GM13976 (cell line): ENCODE measurements around the gene TLE5.

Experiments used
- DNase-seq: peaks from one replicate; pipeline ENCODE4 v3.0.0; 2012; ENCODE audit warnings: low spot score
- in situ Hi-C: fragments of 300-500 bp; cut with MboI; formaldehyde crosslinking; loops from one replicate; pipeline ENCODE4 v1.12.0; 2022; ENCODE audit warnings: low sequenced_read_pairs, mixed read lengths, inconsistent platforms; ENCODE audit not compliant: unreplicated experiment
- TF ChIP-seq, protein P1 (sequence below): IDR thresholded peaks from 2 replicates; pipeline ENCODE4 v1.5.1; 2012; ENCODE audit warnings: borderline replicate concordance, mild to moderate bottlenecking; ENCODE audit not compliant: insufficient read depth; ENCODE audit errors: extremely low read depth, missing control alignments, control extremely low read depth

Gene TLE5

DNA sequence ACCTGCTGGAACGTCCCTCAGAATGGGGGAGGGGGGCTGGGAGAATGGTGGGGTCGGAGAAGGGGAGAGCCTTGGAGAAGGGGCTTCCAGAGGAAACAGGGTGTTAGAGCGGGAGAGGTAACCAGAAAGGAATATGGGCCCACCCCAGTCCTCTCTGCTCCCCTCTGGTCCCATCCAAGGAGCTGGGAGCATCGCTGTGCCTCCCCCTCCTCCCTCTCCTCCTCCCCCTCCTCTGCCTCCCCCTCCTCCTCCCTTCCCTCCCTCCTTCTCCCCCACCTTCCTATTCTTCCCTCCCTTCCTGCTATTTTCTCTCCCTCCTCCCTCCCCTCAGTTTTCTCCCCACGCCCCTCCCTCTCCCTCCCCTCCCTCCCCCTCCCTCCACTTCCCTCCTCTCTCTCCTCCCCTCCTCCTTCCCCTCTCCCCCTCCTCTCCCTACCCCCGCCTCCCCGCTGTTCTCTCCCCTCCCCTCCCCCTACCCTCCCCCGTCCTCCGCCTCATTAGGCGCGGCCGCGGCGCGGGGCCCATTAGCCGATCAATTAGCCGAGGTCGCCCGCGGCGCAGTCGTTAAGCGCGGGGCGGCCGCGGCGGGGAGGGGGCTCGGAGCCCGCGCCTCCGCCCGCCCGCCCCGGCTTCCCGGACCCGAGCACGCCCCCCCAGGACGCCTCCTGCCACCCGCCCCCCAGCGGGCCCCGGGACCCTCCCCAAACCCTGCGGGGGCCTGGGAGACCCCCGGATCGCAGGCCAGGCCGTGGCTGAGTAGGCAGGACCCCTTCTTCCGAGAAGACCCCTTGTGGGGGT is 15.4 kb downstream of the TLE5 start:
- no peak for DNase-seq
- in situ Hi-C loops, result no loop called here
- TF ChIP-seq, protein P1, sequence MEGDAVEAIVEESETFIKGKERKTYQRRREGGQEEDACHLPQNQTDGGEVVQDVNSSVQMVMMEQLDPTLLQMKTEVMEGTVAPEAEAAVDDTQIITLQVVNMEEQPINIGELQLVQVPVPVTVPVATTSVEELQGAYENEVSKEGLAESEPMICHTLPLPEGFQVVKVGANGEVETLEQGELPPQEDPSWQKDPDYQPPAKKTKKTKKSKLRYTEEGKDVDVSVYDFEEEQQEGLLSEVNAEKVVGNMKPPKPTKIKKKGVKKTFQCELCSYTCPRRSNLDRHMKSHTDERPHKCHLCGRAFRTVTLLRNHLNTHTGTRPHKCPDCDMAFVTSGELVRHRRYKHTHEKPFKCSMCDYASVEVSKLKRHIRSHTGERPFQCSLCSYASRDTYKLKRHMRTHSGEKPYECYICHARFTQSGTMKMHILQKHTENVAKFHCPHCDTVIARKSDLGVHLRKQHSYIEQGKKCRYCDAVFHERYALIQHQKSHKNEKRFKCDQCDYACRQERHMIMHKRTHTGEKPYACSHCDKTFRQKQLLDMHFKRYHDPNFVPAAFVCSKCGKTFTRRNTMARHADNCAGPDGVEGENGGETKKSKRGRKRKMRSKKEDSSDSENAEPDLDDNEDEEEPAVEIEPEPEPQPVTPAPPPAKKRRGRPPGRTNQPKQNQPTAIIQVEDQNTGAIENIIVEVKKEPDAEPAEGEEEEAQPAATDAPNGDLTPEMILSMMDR, result no peak

DNA sequence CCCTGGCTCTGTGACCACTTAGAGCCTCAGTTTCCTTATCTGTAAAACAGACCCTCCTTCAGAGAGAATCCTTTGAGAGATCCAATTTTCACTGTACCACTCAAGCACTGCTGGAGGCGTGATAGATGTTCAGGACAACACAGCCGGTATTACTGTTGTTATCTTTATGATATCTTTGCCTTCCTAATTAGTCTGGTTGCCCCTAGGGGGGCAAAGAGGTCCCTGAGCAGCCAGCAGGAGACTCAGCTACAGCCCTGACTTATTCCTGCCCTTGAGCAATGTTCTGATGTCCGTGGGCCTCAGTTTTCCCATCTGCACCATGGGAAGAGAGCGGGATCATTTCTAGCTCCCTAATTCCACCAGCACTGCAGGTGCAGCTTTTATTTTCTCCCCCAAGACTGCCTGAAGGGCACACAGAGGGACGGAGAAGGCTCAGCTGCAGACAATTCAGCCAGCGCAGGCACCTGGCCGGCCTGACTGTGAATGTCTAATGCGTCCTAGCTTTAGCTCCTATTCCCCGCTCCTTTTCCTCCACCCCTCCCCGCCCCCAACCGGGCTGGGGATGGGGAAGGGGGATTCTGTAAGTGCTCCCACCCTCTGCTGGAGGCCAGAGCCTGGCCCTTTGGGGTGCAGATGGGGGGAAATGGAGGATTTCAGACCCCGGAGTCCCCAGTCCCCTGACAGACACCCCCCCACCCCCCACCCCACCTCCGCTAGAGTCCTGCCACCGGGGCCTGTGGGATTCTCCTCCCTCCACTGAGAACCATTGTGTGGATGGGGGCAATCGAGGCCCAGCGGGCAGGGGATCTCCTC is 16.2 kb downstream of the TLE5 start:
- in situ Hi-C loops, result no loop called here
- no peak for DNase-seq
- TF ChIP-seq, protein P1, result no peak

DNA sequence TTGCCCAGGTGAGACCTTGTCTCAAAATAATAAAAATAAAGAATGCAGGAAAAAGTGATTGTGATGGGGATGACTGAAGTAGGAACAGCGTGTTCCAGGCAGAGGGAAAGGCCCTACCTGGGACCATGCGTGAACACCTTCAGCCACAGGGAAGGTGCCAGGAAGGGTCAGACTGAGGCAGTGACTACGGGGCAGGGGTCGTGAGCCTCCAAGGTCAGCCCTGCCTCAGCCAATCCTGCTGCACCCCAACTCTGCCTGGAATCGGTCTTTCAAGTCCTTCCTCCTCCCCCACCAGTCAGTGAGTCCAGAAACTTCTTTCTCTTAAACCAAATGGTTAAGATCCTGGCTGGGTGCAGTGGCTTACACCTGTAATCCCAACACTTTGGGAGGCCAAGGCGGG is 17.1 kb downstream of the TLE5 start:
- in situ Hi-C loops, result no loop called here
- no peak for DNase-seq
- TF ChIP-seq, protein P1, result no peak

DNA sequence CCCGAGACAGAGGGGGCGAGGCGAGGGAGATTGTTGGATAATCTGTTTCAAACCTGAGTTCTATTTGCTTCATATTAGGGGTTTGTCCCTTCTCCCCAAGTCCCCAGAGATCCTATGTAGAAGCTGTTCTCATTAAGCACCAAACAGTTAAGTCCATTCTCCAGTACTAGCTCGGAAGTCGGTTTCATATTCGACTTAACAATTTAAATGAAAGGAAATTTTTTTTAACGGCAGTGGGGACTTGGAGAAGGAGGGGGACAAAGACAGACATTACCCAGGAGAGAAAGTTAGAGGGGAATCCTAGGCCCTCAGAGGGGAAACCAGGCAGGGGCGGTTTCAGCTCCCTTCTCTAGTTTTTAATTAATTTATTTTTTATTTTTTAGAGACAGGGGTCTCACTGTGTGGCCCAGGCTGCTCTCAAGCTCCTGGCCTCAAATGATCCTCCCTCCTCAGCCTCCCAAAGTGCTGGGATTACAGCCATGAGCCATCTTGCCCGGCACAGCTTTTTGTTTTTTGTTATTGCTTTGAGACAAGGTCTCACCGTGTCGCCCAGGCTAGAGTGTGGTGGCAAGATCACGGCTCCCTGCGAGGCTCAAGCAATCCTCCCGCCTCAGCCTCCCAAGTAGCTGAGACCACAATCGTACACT is 19.6 kb downstream of the TLE5 start:
- TF ChIP-seq, protein P1, result no peak
- no peak for DNase-seq
- in situ Hi-C loops, result no loop called here

DNA sequence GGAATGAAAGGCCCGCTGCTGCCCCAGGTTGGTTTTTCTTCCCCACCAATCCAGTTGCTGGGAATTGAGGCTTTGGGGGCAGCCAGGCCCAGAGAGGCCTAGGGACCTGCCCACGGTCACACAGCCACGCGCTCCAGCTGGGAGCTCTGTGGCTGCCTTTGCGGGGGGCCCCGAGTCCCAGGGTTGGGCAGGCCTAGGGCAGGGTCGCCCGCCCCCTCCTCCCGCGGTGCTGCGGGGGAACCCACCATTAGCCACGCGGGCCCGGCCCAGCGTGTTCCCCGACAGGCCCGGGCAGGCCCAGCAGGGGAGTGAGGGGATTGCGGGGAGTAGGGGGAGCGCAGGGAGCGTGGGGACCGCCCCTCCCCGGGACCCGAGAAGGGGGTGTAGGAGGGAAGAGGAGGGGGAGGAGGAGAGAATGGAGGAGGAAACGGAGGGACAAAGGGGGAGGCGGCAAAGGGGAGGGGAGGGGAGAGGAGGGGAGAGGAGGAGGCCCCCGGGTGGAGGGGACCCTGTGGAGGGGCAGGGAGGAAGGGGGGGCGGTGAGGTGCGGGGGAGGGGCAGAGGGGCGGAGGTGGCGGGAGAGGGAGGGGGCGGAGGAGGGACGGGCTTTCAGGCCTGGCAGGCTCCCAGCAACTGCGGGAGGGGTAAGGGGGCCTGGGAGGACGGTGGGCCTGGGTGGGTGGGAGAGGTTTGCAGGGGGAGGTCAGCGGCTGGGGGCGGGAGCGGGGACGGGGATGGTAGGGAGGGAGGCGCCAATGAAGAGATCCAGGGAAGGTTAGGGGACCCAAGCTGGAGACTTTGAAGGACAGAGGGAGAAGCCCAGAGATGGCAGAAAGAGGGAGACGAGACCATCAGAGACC is 20.3 kb downstream of the TLE5 start:
- TF ChIP-seq, protein P1, result no peak
- in situ Hi-C loops, result no loop called here
- DNase-seq, result no peak

DNA sequence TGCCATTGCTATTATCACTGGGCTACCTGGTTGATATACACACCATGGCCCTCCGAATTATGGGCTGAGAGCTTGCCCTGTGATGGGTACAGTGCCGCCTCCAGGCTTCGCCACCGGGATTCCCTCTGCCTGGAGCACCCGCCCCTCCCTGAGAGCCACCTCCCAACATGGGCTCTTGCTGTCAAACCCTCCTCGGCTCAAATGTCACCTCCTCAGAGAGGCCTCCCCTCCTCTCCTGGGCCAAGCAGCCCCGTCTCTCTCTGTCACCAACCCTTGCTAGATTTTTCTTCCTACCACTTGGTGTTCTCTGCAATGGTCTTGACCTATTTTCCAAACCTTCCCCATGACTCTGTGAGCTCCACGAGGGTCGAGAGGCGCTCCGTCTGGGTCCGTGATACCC is 21.0 kb downstream of the TLE5 start:
- TF ChIP-seq, protein P1, result no peak
- in situ Hi-C loops, result no loop called here
- no peak for DNase-seq
